Keratinocyte (primary cell): Measurements from ENCODE around the gene ZNF780B.

Experiments
- CTCF ChIP-seq, 3 experiments: IDR thresholded peaks in 1 of 3; conservative IDR thresholded peaks in 1 of 3; optimal IDR thresholded peaks in 1 of 3; 2 replicates in 2 of 3; 3 replicates in 1 of 3; pipeline versions ENCODE3 to v1.5.1; 2011; ENCODE audit warnings: low read length in 3 of 3, mild to moderate bottlenecking in 3 of 3, moderate library complexity in 2 of 3, control low read depth in 1 of 3, inconsistent platforms in 1 of 3; ENCODE audit not compliant: insufficient read depth in 2 of 3; ENCODE audit errors: extremely low read depth in 1 of 3
- EZH2 ChIP-seq: IDR thresholded peaks from one replicate; pipeline ENCODE4 v1.6.1; 2012; ENCODE audit warnings: inconsistent platforms, mild to moderate bottlenecking, low read length, moderate library complexity

GRCh38 chr19:40053491-40053890, 2.5 kb downstream of the ZNF780B start:
- TF ChIP-seq CTCF (optimal IDR thresholded peaks at IDR 0.05 in 1 of 3, IDR thresholded peaks at IDR 0.05 in 1 of 3, conservative IDR thresholded peaks at IDR 0.05 in 1 of 3; ENCODE audit: extremely low read depth in 1 of 3, insufficient read depth in 2 of 3, low read length in 3 of 3) (no peak), EZH2 (no peak)
